Mucosa of descending colon (tissue), 3 donors: ENCODE data around the gene PACC1. TPM values are rescaled to one million over a fixed set of nuclear protein-coding genes. Genes with fewer than 3 reads are reported as not detected.

ENCODE experiments used
- ATAC-seq: fragments of 200-7000 bp; cut with Tn5 transposase; one replicate; pipeline ENCODE4 v1.9.1; 2020; ENCODE audit warnings: mild to moderate bottlenecking, moderate library complexity
- DNase-seq, 3 donors: peaks; one replicate each; pipeline ENCODE4 v3.0.0-alpha.2; 2020
- H3K36me3 ChIP-seq: fragments of 200-600 bp; one replicate; pipeline ENCODE4 v1.8.0; 2021; ENCODE audit warnings: low read depth, mild to moderate bottlenecking
- H3K4me1 ChIP-seq: fragments of 200-600 bp; one replicate; pipeline ENCODE4 v1.8.0; 2021; ENCODE audit warnings: low read depth, mild to moderate bottlenecking
- H3K4me3 ChIP-seq: fragments of 200-600 bp; one replicate; pipeline ENCODE4 v1.8.0; 2021; ENCODE audit warnings: mild to moderate bottlenecking
- H3K9me3 ChIP-seq: fragments of 200-600 bp; one replicate; pipeline ENCODE4 v1.8.0; 2021; ENCODE audit warnings: mild to moderate bottlenecking
- intact Hi-C, 2 donors: fragments of 100-400 bp; cut with DNase I in 1 of 2; cut with micrococcal nuclease in 1 of 2; formaldehyde crosslinking; loops; one replicate each; pipeline versions ENCODE4 v1.11.0 to v1.11.1; 2022; cut with DNase I, micrococcal nuclease
- total RNA-seq, 3 donors: library from RNA; stranded (reverse); fragmentation: NEBNext Ultra II Directional in 2 of 3; extraction: Animal tissue kit (Norgen Biotek cat#: 25700) in 2 of 3; gene quantifications; one replicate each; pipeline versions ENCODE4 v1.2.1 to v1.2.4, GENCODE V29; 2021 to 2023
- TF ChIP-seq, protein P1 (sequence below): fragments of 200-600 bp; IDR thresholded peaks from one replicate; pipeline ENCODE4 v1.8.0; 2022; ENCODE audit warnings: antibody characterized with exemption, mild to moderate bottlenecking
- donor health status: DM: no; HTN: no; CAD: no; lungs with moderate emphysema.
- donor health status: DM: no; HTN: no; CAD: no.
- donor health status: DM: no; HTN: yes; CAD: no.

PACC1 gene
- total RNA-seq, 3 donors from 2014 or later = 2.5 to 4.4 (median 3.4) TPM

DNA sequence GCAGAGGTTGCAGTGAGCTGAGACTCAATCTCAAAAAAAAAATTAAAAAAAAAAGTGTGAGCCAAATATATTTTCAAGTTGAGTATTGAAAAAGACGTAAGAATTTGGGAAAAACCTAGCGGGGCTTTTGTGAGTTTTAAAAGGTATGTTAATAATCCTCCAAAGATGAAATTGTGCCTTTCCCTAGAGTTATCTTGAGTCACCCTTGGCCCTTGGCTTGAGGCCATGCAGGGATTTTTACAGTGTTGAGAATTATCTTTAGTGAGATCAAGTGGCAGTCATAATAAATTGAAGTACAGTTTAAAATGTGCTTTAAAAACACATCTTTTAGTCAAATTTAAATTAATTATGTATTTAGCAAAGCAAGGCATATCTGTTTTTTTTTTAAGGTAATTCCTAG lies 96.8 kb downstream of the PACC1 start:
- no peak for ATAC-seq
- TF ChIP-seq, protein P1, sequence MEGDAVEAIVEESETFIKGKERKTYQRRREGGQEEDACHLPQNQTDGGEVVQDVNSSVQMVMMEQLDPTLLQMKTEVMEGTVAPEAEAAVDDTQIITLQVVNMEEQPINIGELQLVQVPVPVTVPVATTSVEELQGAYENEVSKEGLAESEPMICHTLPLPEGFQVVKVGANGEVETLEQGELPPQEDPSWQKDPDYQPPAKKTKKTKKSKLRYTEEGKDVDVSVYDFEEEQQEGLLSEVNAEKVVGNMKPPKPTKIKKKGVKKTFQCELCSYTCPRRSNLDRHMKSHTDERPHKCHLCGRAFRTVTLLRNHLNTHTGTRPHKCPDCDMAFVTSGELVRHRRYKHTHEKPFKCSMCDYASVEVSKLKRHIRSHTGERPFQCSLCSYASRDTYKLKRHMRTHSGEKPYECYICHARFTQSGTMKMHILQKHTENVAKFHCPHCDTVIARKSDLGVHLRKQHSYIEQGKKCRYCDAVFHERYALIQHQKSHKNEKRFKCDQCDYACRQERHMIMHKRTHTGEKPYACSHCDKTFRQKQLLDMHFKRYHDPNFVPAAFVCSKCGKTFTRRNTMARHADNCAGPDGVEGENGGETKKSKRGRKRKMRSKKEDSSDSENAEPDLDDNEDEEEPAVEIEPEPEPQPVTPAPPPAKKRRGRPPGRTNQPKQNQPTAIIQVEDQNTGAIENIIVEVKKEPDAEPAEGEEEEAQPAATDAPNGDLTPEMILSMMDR = no peak
- no peaks in the 10 kb centered on the region for H3K9me3 ChIP-seq
- intact Hi-C loops = loop anchor here in 1 of 2 donors (10.0 kb wide), 1 partner anchor 253 kb away; no protein-coding TSS in a partner anchor
- H3K4me3 ChIP-seq = no peak overlapping the region
- DNase-seq = peak in 1 of 3 donors; percentile 68
- H3K4me1 ChIP-seq = no peaks in the 10 kb centered on the region
- no peaks in the 10 kb centered on the region for H3K36me3 ChIP-seq

DNA sequence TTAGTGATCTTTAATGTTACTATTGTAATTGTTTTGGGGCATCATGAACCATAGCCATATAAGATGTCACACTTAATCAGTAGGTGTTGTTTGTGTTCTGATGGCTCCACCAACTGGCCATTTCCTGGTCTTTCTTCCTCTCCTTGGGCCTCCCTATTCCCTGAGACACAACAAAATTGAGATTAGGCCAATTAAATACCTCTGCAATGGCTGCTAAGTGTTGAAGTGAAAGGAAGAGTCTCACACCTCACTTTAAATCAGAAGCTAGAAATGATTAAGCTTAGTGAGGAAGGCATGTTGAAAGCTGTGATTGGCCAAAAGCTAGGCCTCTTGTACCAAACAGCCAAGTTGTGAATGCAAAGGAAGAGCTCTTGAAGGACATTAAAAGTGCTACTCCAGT lies 98.8 kb downstream of the PACC1 start:
- TF ChIP-seq, protein P1 = no peak
- Histone ChIP-seq H3K4me1 (no peaks in the 10 kb centered on the region), H3K4me3 (no peak overlapping the region), H3K36me3 (no peaks in the 10 kb centered on the region), H3K9me3 (no peaks in the 10 kb centered on the region)
- intact Hi-C loops = loop anchor here in 1 of 2 donors (10.0 kb wide), 1 partner anchor 251 kb away; no protein-coding TSS in a partner anchor
- ATAC-seq (peak; percentile 71), DNase-seq (peak in 1 of 3 donors; percentile 51)

DNA sequence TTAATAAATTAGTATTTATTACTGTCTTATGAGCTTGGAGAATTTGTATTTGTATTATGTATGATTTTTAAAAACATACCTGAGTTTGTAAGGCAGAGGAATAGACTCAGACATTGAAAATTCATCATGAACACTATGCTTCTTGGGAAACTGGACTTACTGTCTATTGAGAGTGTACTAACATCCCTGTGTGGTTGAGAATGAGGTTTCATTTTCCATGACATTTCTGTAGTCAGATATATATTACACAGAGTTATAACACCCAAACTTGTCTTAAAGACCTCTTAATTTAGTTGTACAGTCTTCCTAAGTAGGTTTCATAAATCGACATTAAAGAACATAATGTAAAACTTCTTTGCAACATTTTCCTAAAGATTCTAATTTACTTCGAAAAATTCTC lies 99.5 kb downstream of the PACC1 start:
- ATAC-seq (no peak), DNase-seq (no peak)
- intact Hi-C loops = loop anchor here in 1 of 2 donors (10.0 kb wide), 1 partner anchor 250 kb away; no protein-coding TSS in a partner anchor
- Histone ChIP-seq H3K4me1 (no peaks in the 10 kb centered on the region), H3K4me3 (no peak overlapping the region), H3K9me3 (no peaks in the 10 kb centered on the region), H3K36me3 (no peaks in the 10 kb centered on the region)
- TF ChIP-seq, protein P1 = no peak

Other genes starting within 250 kb of the PACC1 start
- gene PPP2R5A, start 129.5 kb downstream of the PACC1 start, total RNA-seq = 10 to 100 TPM; 56.5 to 63.9 (median 63.3) TPM
- 10 to 100 TPM; 30.6 to 43.0 (median 32.5) TPM for gene NENF, start 18.0 kb upstream of the PACC1 start, total RNA-seq
- 100 to 1,000 TPM in 1 of 3 donors, 10 to 100 TPM in 2; 20.2 to 121 (median 42.0) TPM for gene ATF3, start 193.9 kb upstream of the PACC1 start, total RNA-seq